Measurements from ENCODE around the gene MAB21L3.

MAB21L3 gene

DNA sequence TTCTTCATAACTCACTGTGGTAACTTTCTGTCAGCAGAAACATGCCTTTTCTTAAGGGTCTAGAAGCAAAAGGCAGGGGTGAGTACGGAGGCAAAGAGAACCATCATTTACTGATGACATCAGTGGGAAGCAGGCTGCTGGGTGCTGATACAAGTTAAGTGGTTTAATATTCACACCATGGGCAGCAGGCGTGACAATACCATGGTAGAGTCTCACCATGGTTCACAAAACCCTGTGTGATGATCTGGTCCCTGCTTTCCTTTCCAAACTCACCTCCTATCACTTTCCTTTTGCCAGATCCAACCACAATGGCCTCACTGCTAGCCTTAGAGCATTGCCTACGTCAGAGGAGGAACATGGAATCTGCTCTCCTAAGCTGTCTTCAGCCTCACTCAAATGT lies 8.7 kb downstream of the MAB21L3 start:
- TF ChIP-seq, protein P1, sequence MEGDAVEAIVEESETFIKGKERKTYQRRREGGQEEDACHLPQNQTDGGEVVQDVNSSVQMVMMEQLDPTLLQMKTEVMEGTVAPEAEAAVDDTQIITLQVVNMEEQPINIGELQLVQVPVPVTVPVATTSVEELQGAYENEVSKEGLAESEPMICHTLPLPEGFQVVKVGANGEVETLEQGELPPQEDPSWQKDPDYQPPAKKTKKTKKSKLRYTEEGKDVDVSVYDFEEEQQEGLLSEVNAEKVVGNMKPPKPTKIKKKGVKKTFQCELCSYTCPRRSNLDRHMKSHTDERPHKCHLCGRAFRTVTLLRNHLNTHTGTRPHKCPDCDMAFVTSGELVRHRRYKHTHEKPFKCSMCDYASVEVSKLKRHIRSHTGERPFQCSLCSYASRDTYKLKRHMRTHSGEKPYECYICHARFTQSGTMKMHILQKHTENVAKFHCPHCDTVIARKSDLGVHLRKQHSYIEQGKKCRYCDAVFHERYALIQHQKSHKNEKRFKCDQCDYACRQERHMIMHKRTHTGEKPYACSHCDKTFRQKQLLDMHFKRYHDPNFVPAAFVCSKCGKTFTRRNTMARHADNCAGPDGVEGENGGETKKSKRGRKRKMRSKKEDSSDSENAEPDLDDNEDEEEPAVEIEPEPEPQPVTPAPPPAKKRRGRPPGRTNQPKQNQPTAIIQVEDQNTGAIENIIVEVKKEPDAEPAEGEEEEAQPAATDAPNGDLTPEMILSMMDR (IDR thresholded peaks at IDR 0.05; ENCODE audit: low read depth, low read length): no peak

DNA sequence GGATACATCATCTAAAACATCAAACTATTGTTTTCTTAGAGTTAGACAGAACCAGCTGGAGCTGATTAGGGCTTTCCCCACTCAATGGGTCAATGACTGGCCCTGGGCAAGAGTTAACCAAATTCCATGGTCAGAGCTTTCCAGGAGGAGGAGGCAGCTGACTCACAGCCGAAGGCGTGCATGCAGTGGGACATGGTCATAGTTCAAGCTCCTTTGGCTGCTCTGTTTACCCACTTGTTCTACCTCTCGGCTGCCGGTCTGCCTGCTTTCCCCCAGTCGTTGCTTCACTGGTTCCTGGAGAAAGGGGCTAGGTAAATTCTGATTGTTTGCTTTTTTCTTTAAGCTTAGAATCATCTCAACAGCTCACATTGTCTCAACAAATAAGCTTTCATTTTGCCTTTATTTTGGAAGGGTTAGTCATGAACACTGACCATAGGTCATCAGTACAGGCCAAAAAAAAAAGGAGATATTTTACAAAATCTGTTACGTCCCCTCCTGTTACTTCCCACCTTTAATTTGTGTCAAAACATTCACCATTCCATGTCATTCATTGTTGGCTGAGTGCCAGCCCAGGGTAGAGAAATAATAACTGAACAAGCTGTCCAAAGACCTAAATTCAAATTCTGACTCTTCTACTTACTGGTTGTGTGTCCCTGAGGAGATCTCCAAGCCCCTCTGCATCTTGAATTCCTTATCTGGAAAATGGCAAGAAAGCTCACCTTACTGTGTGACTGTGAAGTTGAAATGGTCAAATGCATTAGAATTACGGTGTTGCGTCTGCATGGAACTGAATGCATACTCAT lies 12.0 kb downstream of the MAB21L3 start:
- TF ChIP-seq, protein P1 (IDR thresholded peaks at IDR 0.05; ENCODE audit: low read depth, low read length): no peak
- H3K4me3 ChIP-seq (ENCODE audit: low read depth, low read length): no peak overlapping the region

More for the DNA sequence above, 8.7 kb downstream of the MAB21L3 start:
- H3K4me3 ChIP-seq (ENCODE audit: low read depth, low read length): no peak overlapping the region

DNA sequence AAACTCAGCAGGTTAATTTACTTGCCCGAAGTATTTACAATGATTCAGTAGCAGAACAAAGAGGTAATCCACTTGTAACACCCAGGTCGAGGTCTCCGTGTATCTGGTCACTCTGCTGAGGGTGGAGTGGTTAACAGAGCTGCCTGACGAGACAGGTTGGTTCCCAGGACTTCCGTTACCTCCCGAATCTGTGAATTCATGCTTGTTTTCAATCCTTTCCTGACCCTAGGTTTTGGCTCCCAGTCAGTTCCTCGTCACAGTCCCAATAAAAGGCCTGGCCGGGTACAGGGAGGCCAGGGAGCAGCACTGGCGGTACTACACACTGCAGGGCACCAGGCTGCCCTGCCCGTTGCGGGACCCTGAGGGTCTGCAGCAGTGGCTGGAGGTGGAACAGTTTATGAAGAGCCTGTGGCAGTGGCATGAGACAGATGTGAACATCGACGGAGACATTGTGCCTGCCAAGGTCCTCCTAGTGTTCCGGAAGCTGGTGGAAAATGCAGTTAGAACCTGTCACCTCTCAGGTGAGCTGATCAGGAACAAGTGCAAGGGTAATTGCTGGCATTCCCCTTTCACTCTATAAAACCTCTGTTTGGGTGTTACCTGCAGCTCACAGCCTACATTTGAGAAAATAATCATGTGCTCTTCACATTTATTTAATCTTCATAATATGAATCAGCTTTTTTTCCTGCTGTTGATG lies 12.8 kb downstream of the MAB21L3 start:
- TF ChIP-seq, protein P1 (IDR thresholded peaks at IDR 0.05; ENCODE audit: low read depth, low read length): no peak

DNA sequence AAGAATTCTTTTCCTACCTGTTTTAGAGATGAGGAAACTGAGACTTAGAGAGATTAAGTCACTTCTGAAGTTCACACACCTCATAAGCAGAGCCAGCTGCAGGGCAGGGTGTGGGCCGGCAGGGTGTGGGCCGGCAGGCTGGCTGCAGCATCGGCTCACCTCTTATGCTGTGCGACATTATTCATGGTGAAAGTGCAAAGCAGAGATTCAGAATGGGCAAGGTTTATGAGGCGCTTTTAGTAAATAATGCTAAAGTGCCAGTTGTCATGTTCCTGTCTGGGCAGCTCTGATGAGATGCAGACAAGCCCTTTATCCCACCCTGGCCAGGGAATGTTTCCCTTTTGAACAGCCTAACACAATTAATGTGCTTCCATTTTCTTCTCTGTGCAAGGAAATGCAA lies 14.6 kb downstream of the MAB21L3 start:
- no peak overlapping the region for H3K4me3 ChIP-seq (ENCODE audit: low read depth, low read length)
- TF ChIP-seq, protein P1 (IDR thresholded peaks at IDR 0.05; ENCODE audit: low read depth, low read length): no peak

More for the DNA sequence above, 12.8 kb downstream of the MAB21L3 start:
- H3K4me3 ChIP-seq (ENCODE audit: low read depth, low read length): no peak overlapping the region

DNA sequence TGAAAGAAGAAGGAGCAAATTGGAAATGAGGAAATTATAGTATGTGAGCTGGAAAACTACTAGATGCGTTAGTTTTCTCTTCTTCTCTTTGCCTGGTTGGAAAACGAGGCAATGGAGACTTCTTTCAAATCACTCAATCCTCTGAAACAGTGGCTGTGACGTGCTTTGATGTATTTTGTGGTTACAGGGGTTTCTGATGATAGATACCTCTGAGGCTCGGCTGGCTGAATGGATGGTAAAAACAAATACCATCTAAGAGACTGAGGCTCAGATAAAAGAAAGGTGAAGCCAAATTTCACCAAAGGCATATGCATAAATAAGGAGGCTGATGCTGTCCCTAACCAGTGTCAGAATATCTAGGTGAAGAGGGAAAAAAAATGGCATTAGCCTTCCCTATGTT lies 15.1 kb downstream of the MAB21L3 start:
- TF ChIP-seq, protein P1 (IDR thresholded peaks at IDR 0.05; ENCODE audit: low read depth, low read length): no peak
- no peak overlapping the region for H3K4me3 ChIP-seq (ENCODE audit: low read depth, low read length)

DNA sequence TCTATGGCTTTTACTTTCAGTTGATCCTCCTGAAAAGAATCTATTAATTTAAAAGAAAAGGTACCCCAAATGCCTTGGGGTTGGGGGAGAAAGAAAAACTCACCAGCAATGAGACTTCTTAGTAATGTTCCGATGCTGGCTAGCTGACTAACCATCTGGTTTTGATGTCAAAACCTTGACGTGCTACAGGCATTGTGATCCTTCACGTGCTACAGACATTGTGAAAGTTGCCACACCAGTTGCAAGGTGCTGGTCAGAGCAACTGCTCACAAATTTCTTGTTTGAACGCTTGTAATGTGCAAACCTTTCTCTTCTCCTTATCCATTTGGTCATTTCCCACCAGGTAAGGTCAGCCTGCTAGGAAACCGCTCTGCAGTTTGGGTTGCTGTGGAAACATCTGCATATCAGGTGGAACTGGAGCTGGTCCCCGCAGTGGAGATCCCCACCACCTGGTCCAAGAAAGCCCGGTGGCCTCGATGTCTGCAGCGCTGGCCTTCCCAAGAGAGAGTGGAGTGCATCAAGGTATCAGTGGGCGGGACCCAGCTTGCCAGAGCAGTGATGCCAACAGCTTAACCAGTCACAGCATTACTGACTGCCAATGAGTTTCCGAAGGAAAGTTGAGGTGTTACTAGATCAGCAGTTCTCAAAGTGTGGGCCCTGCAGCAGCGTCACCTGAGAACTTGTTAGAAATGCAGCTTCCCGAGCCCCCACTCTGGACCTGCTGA lies 16.1 kb downstream of the MAB21L3 start:
- TF ChIP-seq, protein P1 (IDR thresholded peaks at IDR 0.05; ENCODE audit: low read depth, low read length): no peak
- no peak overlapping the region for H3K4me3 ChIP-seq (ENCODE audit: low read depth, low read length)

Measured in WI38 (cell line).